Ishikawa (cell line): ENCODE measurements around the gene TECPR2.

Experiments
- CEBPB ChIP-seq: IDR thresholded peaks from 2 replicates; pipeline ENCODE4 v1.6.1; 2012
- CREB1 ChIP-seq: IDR thresholded peaks from 2 replicates; pipeline ENCODE4 v1.6.1; 2012; ENCODE audit warnings: low read depth
- EGR1 ChIP-seq: IDR thresholded peaks from 2 replicates; pipeline ENCODE4 v1.6.1; 2012
- EP300 ChIP-seq: IDR thresholded peaks from 2 replicates; pipeline ENCODE4 v1.6.1; 2012; ENCODE audit warnings: borderline replicate concordance
- REST ChIP-seq: IDR thresholded peaks from 2 replicates; pipeline ENCODE4 v1.6.1; 2012; ENCODE audit warnings: low read depth, mild to moderate bottlenecking
- TAF1 ChIP-seq: IDR thresholded peaks from 2 replicates; pipeline ENCODE4 v1.6.1; 2012; ENCODE audit warnings: low read depth, mild to moderate bottlenecking
- TCF12 ChIP-seq: IDR thresholded peaks from 2 replicates; pipeline ENCODE4 v1.6.1; 2012; ENCODE audit warnings: low read depth
- TEAD4 ChIP-seq: IDR thresholded peaks from 2 replicates; pipeline ENCODE4 v1.6.1; 2012
- USF1 ChIP-seq: IDR thresholded peaks from 2 replicates; pipeline ENCODE4 v1.6.1; 2012
- ZBTB7A ChIP-seq: IDR thresholded peaks from 2 replicates; pipeline ENCODE4 v1.6.1; 2012; ENCODE audit warnings: low read depth

- TF ChIP-seq TEAD4, result no peak
- no peak for TF ChIP-seq REST
- TF ChIP-seq EP300, result no peak
- TF ChIP-seq USF1, result no peak
- no peak for TF ChIP-seq CREB1
- peak; percentile 21; the same call in 1 of the 2 replicates for TF ChIP-seq TAF1
- no peak for TF ChIP-seq TCF12
- TF ChIP-seq EGR1, result no peak
- no peak for TF ChIP-seq CEBPB
- no peak for TF ChIP-seq ZBTB7A
These were observed 45.0 kb upstream of the TECPR2 start for GRCh38 chr14:102317564-102318248.
